Measurements from ENCODE around the gene MEF2C.

Gene MEF2C

GRCh38 chr5:88875341-88876234, 7.4 kb downstream of the MEF2C start:
- H3K4me3 ChIP-seq (ENCODE audit: low read length) = no peak overlapping the region
- no peak for DNase-seq (ENCODE audit: low read depth)
- TF ChIP-seq CTCF (conservative IDR thresholded peaks at IDR 0.05; ENCODE audit: low read length) = no peak

- DNase-seq (ENCODE audit: low read depth) = no peak
- TF ChIP-seq CTCF (conservative IDR thresholded peaks at IDR 0.05; ENCODE audit: low read length) = no peak
- H3K4me3 ChIP-seq (ENCODE audit: low read length) = no peak overlapping the region
These were observed 9.5 kb downstream of the MEF2C start for GRCh38 chr5:88873447-88873846.

GRCh38 chr5:88872971-88873370, 10.0 kb downstream of the MEF2C start:
- no peak for TF ChIP-seq CTCF (conservative IDR thresholded peaks at IDR 0.05; ENCODE audit: low read length)
- H3K4me3 ChIP-seq (ENCODE audit: low read length) = no peak overlapping the region
- no peak for DNase-seq (ENCODE audit: low read depth)

GRCh38 chr5:88870285-88870684, 12.7 kb downstream of the MEF2C start:
- H3K4me3 ChIP-seq (ENCODE audit: low read length) = no peak overlapping the region
- no peak for TF ChIP-seq CTCF (conservative IDR thresholded peaks at IDR 0.05; ENCODE audit: low read length)
- DNase-seq (ENCODE audit: low read depth) = no peak

GRCh38 chr5:88868468-88869068, 14.4 kb downstream of the MEF2C start:
- DNase-seq (ENCODE audit: low read depth) = no peak
- no peak overlapping the region for H3K4me3 ChIP-seq (ENCODE audit: low read length)
- no peak for TF ChIP-seq CTCF (conservative IDR thresholded peaks at IDR 0.05; ENCODE audit: low read length)

- TF ChIP-seq CTCF (conservative IDR thresholded peaks at IDR 0.05; ENCODE audit: low read length) = no peak
- no peak overlapping the region for H3K4me3 ChIP-seq (ENCODE audit: low read length)
- no peak for DNase-seq (ENCODE audit: low read depth)
These were observed 15.3 kb downstream of the MEF2C start for GRCh38 chr5:88867638-88868037.

GRCh38 chr5:88863523-88863922, 19.5 kb downstream of the MEF2C start:
- DNase-seq (ENCODE audit: low read depth) = no peak
- TF ChIP-seq CTCF (conservative IDR thresholded peaks at IDR 0.05; ENCODE audit: low read length) = no peak
- no peak overlapping the region for H3K4me3 ChIP-seq (ENCODE audit: low read length)

Measured in AG10803 (cell line).